Aorta (tissue), 5 donors: Measurements from ENCODE around the gene RAB1B. TPM values are rescaled to one million over a fixed set of nuclear protein-coding genes. Genes with fewer than 3 reads are reported as not detected.
"Not testable (repeated sequence)": the region's sequence is repeated elsewhere in the genome, so short reads cannot be mapped to it uniquely, and the experiment has no call there.

ENCODE experiments used
- ATAC-seq: fragments of 200-7000 bp; cut with Tn5 transposase; one replicate; pipeline ENCODE4 v1.9.1; 2022; ENCODE audit warnings: moderate library complexity; ENCODE audit not compliant: low FRiP score
- DNase-seq, 2 donors: peaks; one replicate each; pipeline ENCODE4 v3.0.0-alpha.2; 2020
- H3K27ac ChIP-seq, 2 donors: one replicate each; pipeline ENCODE4 v1.5.1; 2013; ENCODE audit warnings: low read length in 2 of 2, mild to moderate bottlenecking in 2 of 2, moderate library complexity in 2 of 2, control low read depth in 1 of 2, inconsistent platforms in 1 of 2, low read depth in 1 of 2
- H3K27me3 ChIP-seq, 2 donors: one replicate each; pipeline ENCODE4 v1.6.1; 2013; ENCODE audit warnings: control low read depth in 1 of 2, low read length in 1 of 2, mild to moderate bottlenecking in 1 of 2, moderate library complexity in 1 of 2; ENCODE audit not compliant: insufficient read depth in 2 of 2, control insufficient read depth in 1 of 2
- H3K36me3 ChIP-seq, 2 donors: one replicate each; pipeline ENCODE4 v1.6.1; 2013; ENCODE audit warnings: control low read depth in 1 of 2, low read length in 1 of 2, mild to moderate bottlenecking in 1 of 2; ENCODE audit not compliant: insufficient read depth in 2 of 2, control insufficient read depth in 1 of 2
- H3K4me1 ChIP-seq, 2 donors: one replicate each; pipeline ENCODE4 v1.6.1; 2013; ENCODE audit warnings: low read length in 2 of 2, control low read depth in 1 of 2, mild to moderate bottlenecking in 1 of 2, moderate library complexity in 1 of 2; ENCODE audit not compliant: insufficient read depth in 2 of 2, control insufficient read depth in 1 of 2
- H3K4me3 ChIP-seq, 2 donors: one replicate each; pipeline ENCODE4 v1.5.1; 2013; ENCODE audit warnings: low read length in 2 of 2, control low read depth in 1 of 2, mild to moderate bottlenecking in 1 of 2
- H3K9me3 ChIP-seq: one replicate; pipeline ENCODE4 v1.6.1; 2013; ENCODE audit warnings: mild to moderate bottlenecking, low read length; ENCODE audit not compliant: control insufficient read depth
- WGBS, 2 donors: extraction: QIAGEN DNeasy Blood & Tissue Kit; methylation state at CpG; one replicate each; pipeline ENCODE4 v1.1.7; 2013; 5-methylcytosine and 5-hydroxymethylcytosine counted together
- intact Hi-C, 2 donors: fragments of 100-400 bp; cut with DNase I; formaldehyde crosslinking; loops; one replicate each; pipeline versions ENCODE4 v1.14.2 to v1.15.0; 2022
- polyA plus RNA-seq, 2 donors: library from polyadenylated mRNA; stranded (reverse); fragments of 200-250 nt; gene quantifications; one replicate each; pipeline ENCODE4 v1.2.3, GENCODE V29; 2013
- total RNA-seq, 2 donors: library from RNA; stranded (reverse); fragmentation: NEBNext Ultra II Directional; extraction: Animal tissue kit (Norgen Biotek cat#: 25700); gene quantifications; one replicate each; pipeline ENCODE4 v1.2.1, GENCODE V29; 2021
- donor health status: healthy with polysubstance abuse.
- donor health status: Bipolar disorder and iron deficiency.
- donor health status: DM: no; HTN: no; CAD: no.
- donor health status: DM: no; HTN: no; CAD: no.
- donor health status: DM: yes; HTN: yes; CAD: no.

The RAB1B gene
- total and polyA plus RNA-seq, 4 donors = 102 to 130 (median 118) TPM

- peaks cover 0 to 6% of the 10 kb centered on the region in 2 donors for H3K36me3 ChIP-seq
- no peak overlapping the region for H3K27ac ChIP-seq
- no peak overlapping the region for H3K4me3 ChIP-seq
- H3K9me3 ChIP-seq = no peaks in the 10 kb centered on the region
- intact Hi-C loops = no loop called here
- DNase-seq = no peak
- H3K4me1 ChIP-seq = no peaks in the 10 kb centered on the region
- H3K27me3 ChIP-seq = no peaks in the 10 kb centered on the region
- WGBS, 2 donors = 77 to 79% methylated on average over 13 of the region's 13 CpGs
- ATAC-seq = no peak
These were observed 24.5 kb upstream of the RAB1B start for GRCh38 chr11:66243782-66244535.

GRCh38 chr11:66247295-66247694 lies 21.1 kb upstream of the RAB1B start:
- intact Hi-C loops = no loop called here
- H3K36me3 ChIP-seq = no peaks in the 10 kb centered on the region

GRCh38 chr11:66247801-66248200 lies 20.6 kb upstream of the RAB1B start:
- H3K4me1 ChIP-seq = no peaks in the 10 kb centered on the region
- H3K36me3 ChIP-seq = no peaks in the 10 kb centered on the region
- WGBS, 2 donors = 84 to 88% methylated on average over 3 of the region's 3 CpGs
- no peak for ATAC-seq
- no peak overlapping the region for H3K27ac ChIP-seq
- no peak overlapping the region for H3K4me3 ChIP-seq
- intact Hi-C loops = no loop called here
- no peaks in the 10 kb centered on the region for H3K9me3 ChIP-seq
- H3K27me3 ChIP-seq = no peaks in the 10 kb centered on the region
- DNase-seq = no peak

More at GRCh38 chr11:66247295-66247694, 21.1 kb upstream of the RAB1B start:
- no peak overlapping the region for H3K4me3 ChIP-seq
- no peaks in the 10 kb centered on the region for H3K4me1 ChIP-seq
- no peak overlapping the region for H3K27ac ChIP-seq
- no peaks in the 10 kb centered on the region for H3K9me3 ChIP-seq
- ATAC-seq = no peak
- no peaks in the 10 kb centered on the region for H3K27me3 ChIP-seq
- 84 to 89% methylated on average over 4 of the region's 4 CpGs for WGBS, 2 donors
- no peak for DNase-seq

- no peaks in the 10 kb centered on the region for H3K36me3 ChIP-seq
- 88 to 95% methylated on average over 6 of the region's 6 CpGs for WGBS, 2 donors
These were observed 19.5 kb upstream of the RAB1B start for GRCh38 chr11:66248903-66249302.

GRCh38 chr11:66251809-66252208 lies 16.6 kb upstream of the RAB1B start:
- no peak overlapping the region for H3K27ac ChIP-seq
- no peak overlapping the region for H3K4me3 ChIP-seq
- WGBS, 2 donors = 82 to 83% methylated on average over 7 of the region's 7 CpGs
- H3K27me3 ChIP-seq = no peaks in the 10 kb centered on the region
- DNase-seq (no peak), ATAC-seq (no peak)
- H3K4me1 ChIP-seq = no peaks in the 10 kb centered on the region
- intact Hi-C loops = no loop called here
- H3K9me3 ChIP-seq = no peaks in the 10 kb centered on the region
- no peaks in the 10 kb centered on the region for H3K36me3 ChIP-seq

More at GRCh38 chr11:66248903-66249302, 19.5 kb upstream of the RAB1B start:
- DNase-seq (no peak), ATAC-seq (no peak)
- Histone ChIP-seq H3K4me3 (no peak overlapping the region), H3K27ac (no peak overlapping the region), H3K4me1 (no peaks in the 10 kb centered on the region), H3K9me3 (no peaks in the 10 kb centered on the region), H3K27me3 (no peaks in the 10 kb centered on the region)
- intact Hi-C loops = no loop called here

- H3K36me3 ChIP-seq, DNase-seq, ATAC-seq, H3K4me3 ChIP-seq, H3K4me1 ChIP-seq, intact Hi-C loops, H3K9me3 ChIP-seq, H3K27me3 ChIP-seq, H3K27ac ChIP-seq: not testable (repeated sequence)
- 18 to 24% methylated on average over 6 of the region's 6 CpGs for WGBS, 2 donors
These were observed 15.4 kb upstream of the RAB1B start for GRCh38 chr11:66253081-66253480.

GRCh38 chr11:66258473-66258893 lies 10.0 kb upstream of the RAB1B start:
- no peak for ATAC-seq
- Histone ChIP-seq H3K4me1 (no peaks in the 10 kb centered on the region), H3K4me3 (peak overlapping the region in 1 of 2 donors; percentile 75), H3K27ac (no peak overlapping the region), H3K36me3 (no peaks in the 10 kb centered on the region), H3K27me3 (no peaks in the 10 kb centered on the region), H3K9me3 (no peaks in the 10 kb centered on the region)
- WGBS, 2 donors = 2 to 3% methylated on average over 28 of the region's 28 CpGs
- intact Hi-C loops = loop anchor here in 1 of 2 donors (2.0 kb wide), 1 partner anchor 36 kb away; no protein-coding TSS in a partner anchor
- no peak for DNase-seq

GRCh38 chr11:66259225-66259624 lies 9.2 kb upstream of the RAB1B start:
- intact Hi-C loops = loop anchor here in 1 of 2 donors (2.0 kb wide), 1 partner anchor 36 kb away; no protein-coding TSS in a partner anchor
- no peak for ATAC-seq
- Histone ChIP-seq H3K36me3 (no peaks in the 10 kb centered on the region), H3K9me3 (no peaks in the 10 kb centered on the region), H3K27me3 (no peaks in the 10 kb centered on the region), H3K4me1 (no peaks in the 10 kb centered on the region), H3K4me3 (no peak overlapping the region), H3K27ac (no peak overlapping the region)
- 96 to 99% methylated on average over 2 of the region's 2 CpGs for WGBS, 2 donors
- DNase-seq = no peak

- WGBS, 2 donors = 92 to 93% methylated on average over 4 of the region's 4 CpGs
- ATAC-seq (no peak), DNase-seq (no peak)
- Histone ChIP-seq H3K9me3 (no peaks in the 10 kb centered on the region), H3K4me3 (no peak overlapping the region), H3K27ac (no peak overlapping the region), H3K4me1 (no peaks in the 10 kb centered on the region), H3K27me3 (no peaks in the 10 kb centered on the region), H3K36me3 (peaks cover 0 to 3% of the 10 kb centered on the region in 2 donors)
- intact Hi-C loops = loop anchor here in 1 of 2 donors (2.0 to 10.0 kb wide), 2 partner anchors 37 to 185 kb away; partner anchors contain the start of gene PACS1
These were observed 8.5 kb upstream of the RAB1B start for GRCh38 chr11:66259956-66260355.
